PFSK-1 (cell line): ENCODE measurements around the gene CASS4.

ENCODE experiments used
- FOXP2 ChIP-seq: optimal IDR thresholded peaks from 2 replicates; pipeline ENCODE3; 2011; ENCODE audit warnings: borderline replicate concordance, control low read depth, inconsistent platforms; ENCODE audit not compliant: insufficient read depth; ENCODE audit errors: extremely low read length, extremely low read depth
- POLR2AphosphoS5 ChIP-seq: IDR thresholded peaks from 2 replicates; pipeline ENCODE4 v1.6.1; 2012; ENCODE audit warnings: low read depth, mild to moderate bottlenecking, control low read depth, low read length, moderate library complexity
- SIN3A ChIP-seq: IDR thresholded peaks from 2 replicates; pipeline ENCODE4 v1.6.1; 2012; ENCODE audit warnings: mild to moderate bottlenecking, low read length, moderate library complexity, borderline replicate concordance; ENCODE audit not compliant: insufficient read depth
- TAF1 ChIP-seq: IDR thresholded peaks from 2 replicates; pipeline ENCODE4 v1.6.1; 2012; ENCODE audit warnings: low read length, control low read depth, borderline replicate concordance; ENCODE audit not compliant: insufficient read depth
- TF ChIP-seq, protein P1 (sequence below), 2 experiments: IDR thresholded peaks; 2 replicates each; pipeline versions ENCODE4 v1.6.1 to v1.8.0; 2011 to 2012; ENCODE audit warnings: low read depth in 2 of 2, low read length in 2 of 2, control low read depth in 1 of 2, inconsistent platforms in 1 of 2, mild to moderate bottlenecking in 1 of 2, moderate library complexity in 1 of 2; ENCODE audit not compliant: insufficient read depth in 1 of 2

CASS4 gene

DNA sequence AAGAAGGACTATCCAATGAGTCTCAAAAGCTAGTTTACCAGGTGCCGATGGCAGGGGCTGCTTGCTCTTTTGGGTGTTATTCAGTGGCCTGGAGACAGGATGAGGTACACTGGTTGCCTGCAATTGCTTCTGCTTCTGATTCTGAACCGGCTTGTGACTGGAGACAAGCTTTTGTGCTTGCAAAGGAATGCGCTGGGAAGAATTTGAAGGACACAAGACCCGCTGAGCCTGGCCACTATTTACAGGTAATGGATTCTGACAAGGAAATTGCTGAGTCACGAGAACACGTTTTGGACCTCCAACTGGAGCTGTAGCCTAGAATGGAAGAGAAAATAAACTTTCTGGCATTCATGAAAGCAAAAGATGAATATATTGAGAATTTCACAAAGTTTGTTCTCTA is 25.8 kb upstream of the CASS4 start:
- TF ChIP-seq, protein P1, sequence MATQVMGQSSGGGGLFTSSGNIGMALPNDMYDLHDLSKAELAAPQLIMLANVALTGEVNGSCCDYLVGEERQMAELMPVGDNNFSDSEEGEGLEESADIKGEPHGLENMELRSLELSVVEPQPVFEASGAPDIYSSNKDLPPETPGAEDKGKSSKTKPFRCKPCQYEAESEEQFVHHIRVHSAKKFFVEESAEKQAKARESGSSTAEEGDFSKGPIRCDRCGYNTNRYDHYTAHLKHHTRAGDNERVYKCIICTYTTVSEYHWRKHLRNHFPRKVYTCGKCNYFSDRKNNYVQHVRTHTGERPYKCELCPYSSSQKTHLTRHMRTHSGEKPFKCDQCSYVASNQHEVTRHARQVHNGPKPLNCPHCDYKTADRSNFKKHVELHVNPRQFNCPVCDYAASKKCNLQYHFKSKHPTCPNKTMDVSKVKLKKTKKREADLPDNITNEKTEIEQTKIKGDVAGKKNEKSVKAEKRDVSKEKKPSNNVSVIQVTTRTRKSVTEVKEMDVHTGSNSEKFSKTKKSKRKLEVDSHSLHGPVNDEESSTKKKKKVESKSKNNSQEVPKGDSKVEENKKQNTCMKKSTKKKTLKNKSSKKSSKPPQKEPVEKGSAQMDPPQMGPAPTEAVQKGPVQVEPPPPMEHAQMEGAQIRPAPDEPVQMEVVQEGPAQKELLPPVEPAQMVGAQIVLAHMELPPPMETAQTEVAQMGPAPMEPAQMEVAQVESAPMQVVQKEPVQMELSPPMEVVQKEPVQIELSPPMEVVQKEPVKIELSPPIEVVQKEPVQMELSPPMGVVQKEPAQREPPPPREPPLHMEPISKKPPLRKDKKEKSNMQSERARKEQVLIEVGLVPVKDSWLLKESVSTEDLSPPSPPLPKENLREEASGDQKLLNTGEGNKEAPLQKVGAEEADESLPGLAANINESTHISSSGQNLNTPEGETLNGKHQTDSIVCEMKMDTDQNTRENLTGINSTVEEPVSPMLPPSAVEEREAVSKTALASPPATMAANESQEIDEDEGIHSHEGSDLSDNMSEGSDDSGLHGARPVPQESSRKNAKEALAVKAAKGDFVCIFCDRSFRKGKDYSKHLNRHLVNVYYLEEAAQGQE (IDR thresholded peaks at IDR 0.05; ENCODE audit: insufficient read depth in 1 of 2, low read depth in 2 of 2, low read length in 2 of 2), result no peak
- TF ChIP-seq SIN3A (no peak), FOXP2 (no peak), TAF1 (no peak), POLR2AphosphoS5 (no peak)

DNA sequence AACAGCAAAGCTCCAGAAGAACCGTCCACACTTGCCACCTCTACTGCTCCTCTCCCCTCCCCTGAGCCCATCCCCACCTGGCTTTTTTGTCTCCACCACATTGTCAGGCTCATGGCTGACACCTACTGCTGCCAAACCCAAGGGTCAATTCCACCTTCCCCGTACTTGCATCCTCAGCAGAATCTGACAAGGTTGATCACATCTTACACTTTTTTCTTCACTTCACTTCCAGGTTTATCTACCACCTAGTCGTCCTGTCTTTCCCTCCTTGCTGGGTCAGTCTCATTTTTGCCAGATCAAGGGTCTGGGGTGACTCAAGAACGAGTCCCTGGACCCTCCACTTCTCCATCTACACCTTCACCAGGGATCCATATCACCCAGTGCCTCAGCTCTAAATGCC is 23.2 kb upstream of the CASS4 start:
- no peak for TF ChIP-seq POLR2AphosphoS5
- no peak for TF ChIP-seq TAF1
- TF ChIP-seq, protein P1 (IDR thresholded peaks at IDR 0.05; ENCODE audit: insufficient read depth in 1 of 2, low read depth in 2 of 2, low read length in 2 of 2), result no peak
- no peak for TF ChIP-seq FOXP2
- TF ChIP-seq SIN3A, result no peak

DNA sequence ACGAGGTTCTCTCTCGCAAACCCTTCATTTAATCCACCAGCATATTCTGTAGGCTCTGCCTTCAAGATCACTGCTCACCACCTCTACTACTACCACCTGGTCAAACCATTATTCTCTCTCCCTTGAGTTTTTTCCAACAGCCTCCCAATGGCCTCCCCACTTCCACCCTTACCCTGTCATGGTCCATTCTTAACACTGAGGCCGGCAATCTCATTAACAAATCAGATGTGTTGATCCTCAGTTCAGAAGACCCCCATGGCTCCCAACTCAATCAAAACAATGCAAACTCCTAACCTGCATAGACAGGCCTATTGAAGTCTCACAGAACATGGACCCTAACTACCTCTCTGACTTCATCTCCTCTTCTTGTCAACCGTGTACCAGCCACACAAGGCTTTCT is 22.3 kb upstream of the CASS4 start:
- TF ChIP-seq TAF1, result no peak
- no peak for TF ChIP-seq POLR2AphosphoS5
- TF ChIP-seq FOXP2, result no peak
- TF ChIP-seq SIN3A, result no peak
- TF ChIP-seq, protein P1 (IDR thresholded peaks at IDR 0.05; ENCODE audit: insufficient read depth in 1 of 2, low read depth in 2 of 2, low read length in 2 of 2), result no peak

DNA sequence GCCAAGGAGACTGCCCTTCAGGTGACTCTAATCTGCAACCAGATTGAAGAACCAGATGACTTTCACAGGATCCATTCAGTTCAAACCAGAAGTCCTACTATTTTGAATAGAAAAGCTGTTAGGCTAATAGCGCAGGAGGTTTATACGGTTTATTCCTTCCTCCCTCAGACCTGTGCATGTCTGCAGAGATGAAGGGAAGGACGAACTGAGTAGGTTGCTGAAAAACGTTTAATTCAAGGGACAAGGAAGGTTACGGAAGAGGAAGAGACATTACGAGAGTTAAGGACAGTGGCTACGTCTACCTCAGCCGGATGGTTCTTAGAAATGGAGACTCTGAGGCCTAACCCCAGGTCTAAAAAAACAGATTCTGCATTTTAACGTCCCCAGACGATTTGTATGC is 21.0 kb upstream of the CASS4 start:
- TF ChIP-seq FOXP2 (no peak), POLR2AphosphoS5 (peak; percentile 16; the same call in 1 of the 2 replicates), TAF1 (no peak), SIN3A (no peak)
- TF ChIP-seq, protein P1 (IDR thresholded peaks at IDR 0.05; ENCODE audit: insufficient read depth in 1 of 2, low read depth in 2 of 2, low read length in 2 of 2), result no peak

DNA sequence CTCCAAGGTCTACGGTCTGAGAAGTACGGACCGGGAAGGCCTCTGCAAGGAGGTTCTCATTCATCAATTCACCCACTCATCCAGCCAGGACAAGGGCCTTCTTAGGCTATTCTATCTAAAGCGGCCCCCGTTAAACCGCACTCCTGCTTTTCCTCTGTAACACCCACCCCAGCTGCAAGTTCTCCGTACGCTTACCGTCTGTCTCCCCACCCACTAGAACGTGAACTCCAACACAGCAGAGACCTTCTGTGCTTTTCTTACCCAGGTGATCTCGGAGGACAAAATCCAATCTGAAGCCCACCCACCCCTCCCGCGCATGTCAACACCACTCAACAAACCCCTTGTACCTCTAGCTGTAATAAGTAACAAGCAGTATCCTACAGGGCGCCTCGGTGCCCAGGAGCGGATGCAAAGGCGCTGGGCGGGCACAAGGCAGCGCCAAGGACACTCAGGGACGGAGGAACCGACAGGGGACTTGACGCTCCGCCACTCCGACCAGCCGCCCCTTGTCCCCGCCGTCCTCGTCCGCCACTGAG is 20.4 kb upstream of the CASS4 start:
- TF ChIP-seq, protein P1 (IDR thresholded peaks at IDR 0.05; ENCODE audit: insufficient read depth in 1 of 2, low read depth in 2 of 2, low read length in 2 of 2), result no peak
- no peak for TF ChIP-seq SIN3A
- no peak for TF ChIP-seq TAF1
- no peak for TF ChIP-seq POLR2AphosphoS5
- no peak for TF ChIP-seq FOXP2
